Neural progenitor cell (in vitro differentiated cells): Measurements from ENCODE around the gene WDR5. TPM values are rescaled to one million over a fixed set of nuclear protein-coding genes. Genes with fewer than 3 reads are reported as not detected.

Experiments used
- DNase-seq: peaks from one replicate; pipeline ENCODE4 v3.0.0-alpha.2; 2016; ENCODE audit warnings: low spot score
- H2AFZ ChIP-seq: fragments of 200-600 bp; sonication (generic); replicated peaks from 2 replicates; pipeline ENCODE4 v1.6.1; 2016; ENCODE audit warnings: antibody characterized with exemption
- H3F3A ChIP-seq: fragments of 200-600 bp; sonication (generic); 2 replicates; pipeline ENCODE4 v1.6.1; 2016; ENCODE audit warnings: antibody characterized with exemption, low read depth
- H3K27ac ChIP-seq: fragments of 200-600 bp; sonication (generic); 2 replicates; pipeline ENCODE4 v1.5.1; 2016; ENCODE audit warnings: mild to moderate bottlenecking
- H3K27me3 ChIP-seq: fragments of 200-600 bp; sonication (generic); 2 replicates; pipeline ENCODE4 v1.6.1; 2016; ENCODE audit warnings: mild to moderate bottlenecking, moderate library complexity
- H3K36me3 ChIP-seq: fragments of 200-600 bp; sonication (generic); 2 replicates; pipeline ENCODE4 v1.5.1; 2016
- H3K4me1 ChIP-seq: fragments of 200-600 bp; sonication (generic); 2 replicates; pipeline ENCODE4 v1.6.1; 2016; ENCODE audit warnings: mixed run types
- H3K4me2 ChIP-seq: fragments of 200-600 bp; sonication (generic); 2 replicates; pipeline ENCODE4 v1.6.1; 2016
- H3K4me3 ChIP-seq: fragments of 200-600 bp; sonication (generic); 2 replicates; pipeline ENCODE4 v1.5.1; 2016
- H3K79me2 ChIP-seq: fragments of 200-600 bp; sonication (generic); 2 replicates; pipeline ENCODE4 v1.6.1; 2016; ENCODE audit warnings: low read depth
- H3K9ac ChIP-seq: fragments of 200-600 bp; sonication (generic); 2 replicates; pipeline ENCODE4 v1.6.1; 2016
- H3K9me3 ChIP-seq: fragments of 200-600 bp; sonication (generic); 2 replicates; pipeline ENCODE4 v1.5.1; 2016; ENCODE audit warnings: low read depth
- H4K20me1 ChIP-seq: fragments of 200-600 bp; sonication (generic); 2 replicates; pipeline ENCODE4 v1.6.1; 2016; ENCODE audit warnings: low read depth
- H3K27ac Mint-ChIP-seq: 3 replicates; pipeline ENCODE4 v1.8.0; 2021; ENCODE audit warnings: mixed read lengths
- H3K27me3 Mint-ChIP-seq: 2 replicates; pipeline ENCODE4 v1.8.0; 2022; ENCODE audit warnings: low read depth, mild to moderate bottlenecking, inconsistent platforms, moderate library complexity, mixed read lengths; ENCODE audit not compliant: insufficient read depth
- H3K36me3 Mint-ChIP-seq: 3 replicates; pipeline ENCODE4 v1.8.0; 2021; ENCODE audit warnings: mixed read lengths
- H3K4me1 Mint-ChIP-seq: 3 replicates; pipeline ENCODE4 v1.8.0; 2021; ENCODE audit warnings: mixed read lengths
- H3K4me3 Mint-ChIP-seq: 3 replicates; pipeline ENCODE4 v1.8.0; 2021; ENCODE audit warnings: mild to moderate bottlenecking, moderate library complexity, mixed read lengths
- H3K9me3 Mint-ChIP-seq: 3 replicates; pipeline ENCODE4 v1.8.0; 2020; ENCODE audit warnings: mixed read lengths
- CTCF ChIP-seq: fragments of 200-600 bp; sonication (generic); IDR thresholded peaks from 2 replicates; pipeline ENCODE4 v1.5.1; 2017; ENCODE audit warnings: antibody characterized with exemption, mild to moderate bottlenecking
- EZH2 ChIP-seq: fragments of 200-600 bp; sonication (generic); IDR thresholded peaks from 2 replicates; pipeline ENCODE4 v1.6.1; 2017; ENCODE audit warnings: antibody characterized with exemption, mild to moderate bottlenecking, moderate library complexity
- EZH2phosphoT487 ChIP-seq: fragments of 200-600 bp; sonication (generic); IDR thresholded peaks from 2 replicates; pipeline ENCODE4 v1.6.1; 2017; ENCODE audit warnings: antibody characterized with exemption
- total RNA-seq: library from RNA; depleted of rRNA; stranded (reverse); fragments of >200 nt; gene quantifications from 2 replicates; pipeline ENCODE4 v1.2.3, GENCODE V29; 2015; ENCODE audit warnings: low replicate concordance

Gene WDR5
- total RNA-seq, 1 donor from 2014 or later, result 26.7 TPM

- H3K9me3 Mint-ChIP-seq, result no peaks in the 10 kb centered on the region
These were observed 8.8 kb upstream of the WDR5 start for GRCh38 chr9:134127065-134127580.

GRCh38 chr9:134127616-134128015 is 8.3 kb upstream of the WDR5 start:
- no peak for DNase-seq
- Histone ChIP-seq H4K20me1 (no peaks in the 10 kb centered on the region), H3K4me3 (no peak overlapping the region), H3K27ac (no peak overlapping the region), H3K27me3 (no peaks in the 10 kb centered on the region), H3K4me2 (no peak overlapping the region), H3K9ac (no peak overlapping the region), H3K79me2 (no peaks in the 10 kb centered on the region), H2AFZ (no peak overlapping the region), H3F3A (peaks cover 28% of the 10 kb centered on the region), H3K36me3 (no peaks in the 10 kb centered on the region), H3K4me1 (peaks cover 25% of the 10 kb centered on the region), H3K9me3 (no peaks in the 10 kb centered on the region)
- TF ChIP-seq EZH2, result no peak
- TF ChIP-seq EZH2phosphoT487, result no peak
- no peak for TF ChIP-seq CTCF
- Mint-ChIP-seq H3K27ac (no peak overlapping the region), H3K4me3 (no peak overlapping the region), H3K9me3 (no peaks in the 10 kb centered on the region), H3K27me3 (peaks cover 2% of the 10 kb centered on the region), H3K4me1 (peaks cover 21% of the 10 kb centered on the region), H3K36me3 (no peaks in the 10 kb centered on the region)

More at GRCh38 chr9:134127065-134127580, 8.8 kb upstream of the WDR5 start:
- peaks cover 2% of the 10 kb centered on the region for H3K27me3 Mint-ChIP-seq
- no peaks in the 10 kb centered on the region for H3K27me3 ChIP-seq
- DNase-seq, result no peak
- no peak overlapping the region for H3K4me3 ChIP-seq
- no peak overlapping the region for H2AFZ ChIP-seq
- H3F3A ChIP-seq, result peaks cover 28% of the 10 kb centered on the region
- no peak overlapping the region for H3K27ac Mint-ChIP-seq
- H3K36me3 ChIP-seq, result no peaks in the 10 kb centered on the region
- H3K4me1 Mint-ChIP-seq, result peaks cover 21% of the 10 kb centered on the region
- H3K9me3 ChIP-seq, result no peaks in the 10 kb centered on the region
- TF ChIP-seq EZH2, result no peak
- no peak for TF ChIP-seq CTCF
- TF ChIP-seq EZH2phosphoT487, result no peak
- no peak overlapping the region for H3K9ac ChIP-seq
- no peaks in the 10 kb centered on the region for H3K79me2 ChIP-seq
- H3K4me2 ChIP-seq, result no peak overlapping the region
- no peak overlapping the region for H3K4me3 Mint-ChIP-seq
- H3K36me3 Mint-ChIP-seq, result no peaks in the 10 kb centered on the region
- H3K27ac ChIP-seq, result no peak overlapping the region
- H3K4me1 ChIP-seq, result peaks cover 25% of the 10 kb centered on the region
- H4K20me1 ChIP-seq, result no peaks in the 10 kb centered on the region

- Histone ChIP-seq H3K36me3 (no peaks in the 10 kb centered on the region), H3K9me3 (no peaks in the 10 kb centered on the region), H3K9ac (no peak overlapping the region), H3K4me1 (peaks cover 26% of the 10 kb centered on the region), H2AFZ (peak overlapping the region; percentile 34), H3K27me3 (no peaks in the 10 kb centered on the region), H3K79me2 (no peaks in the 10 kb centered on the region), H3K27ac (peak overlapping the region; percentile 70), H3K4me2 (peak overlapping the region; percentile 13), H3F3A (peaks cover 28% of the 10 kb centered on the region), H4K20me1 (no peaks in the 10 kb centered on the region), H3K4me3 (no peak overlapping the region)
- TF ChIP-seq EZH2phosphoT487 (no peak), EZH2 (no peak), CTCF (no peak)
- no peak for DNase-seq
- no peak overlapping the region for H3K4me3 Mint-ChIP-seq
- H3K27ac Mint-ChIP-seq, result peak overlapping the region; percentile 30
- no peaks in the 10 kb centered on the region for H3K36me3 Mint-ChIP-seq
- peaks cover 2% of the 10 kb centered on the region for H3K27me3 Mint-ChIP-seq
- H3K4me1 Mint-ChIP-seq, result peaks cover 24% of the 10 kb centered on the region
- H3K9me3 Mint-ChIP-seq, result no peaks in the 10 kb centered on the region
These were observed 6.9 kb upstream of the WDR5 start for GRCh38 chr9:134128727-134129679.
